Activated CD4-positive, CD25-positive, alpha-beta regulatory T cell treated with anti-CD3 and anti-CD28 coated beads, Interleukin-2, amount 50 U/mL, for 72 hours (primary cell): Measurements from ENCODE around the gene ITPR1.

Source experiments
- DNase-seq: peaks from one replicate; pipeline ENCODE4 v3.0.0; 2021

The ITPR1 gene

GRCh38 chr3:4655145-4656045 is 162.2 kb downstream of the ITPR1 start:
- DNase-seq: no peak

GRCh38 chr3:4656059-4656458 is 162.9 kb downstream of the ITPR1 start:
- no peak for DNase-seq

- DNase-seq: no peak
Observed at GRCh38 chr3:4656626-4657328, 163.6 kb downstream of the ITPR1 start.

GRCh38 chr3:4660936-4661335 is 167.8 kb downstream of the ITPR1 start:
- DNase-seq: no peak

DNA sequence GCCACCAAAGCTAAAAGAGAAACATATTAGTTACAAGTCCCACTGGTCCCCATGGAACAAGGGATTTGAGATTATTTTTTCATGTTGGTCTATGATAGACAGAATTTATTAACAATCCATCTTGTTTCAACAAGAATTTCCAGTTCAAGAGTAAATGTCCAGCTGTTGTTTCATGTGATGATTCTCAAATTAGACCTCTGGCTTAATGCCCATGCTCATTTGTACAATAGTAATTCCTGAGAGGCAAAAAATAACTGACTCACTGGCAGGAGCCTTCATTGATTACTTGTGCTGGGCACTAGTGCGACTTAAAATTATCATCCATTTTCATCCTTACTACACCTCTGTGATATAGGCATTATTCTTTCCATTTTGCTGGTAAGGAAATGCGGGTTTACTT is 171.3 kb downstream of the ITPR1 start:
- no peak for DNase-seq

- no peak for DNase-seq
Observed at GRCh38 chr3:4665197-4665596, 172.0 kb downstream of the ITPR1 start.

- DNase-seq: no peak
Observed at GRCh38 chr3:4666071-4666470, 172.9 kb downstream of the ITPR1 start.

DNA sequence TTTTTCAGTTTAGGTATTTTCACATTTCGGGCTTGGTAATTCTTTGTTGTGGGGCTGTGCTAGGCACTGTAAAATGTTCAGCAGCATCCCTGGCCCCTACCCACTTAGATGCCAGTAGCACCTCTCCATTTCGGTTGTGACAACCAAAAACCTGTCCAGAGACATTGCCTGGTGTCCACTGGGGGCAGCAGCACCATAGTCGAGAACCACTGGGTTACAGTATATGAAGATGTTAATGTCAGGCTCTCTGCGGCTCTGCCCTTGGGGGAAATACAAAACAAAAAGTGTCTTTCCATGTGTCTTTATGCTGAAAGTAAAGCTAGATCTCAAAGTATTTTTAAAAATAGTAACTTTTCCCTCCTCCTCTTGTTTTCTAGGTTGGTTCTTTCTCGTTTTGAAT is 177.2 kb downstream of the ITPR1 start:
- DNase-seq: no peak

- no peak for DNase-seq
Observed at GRCh38 chr3:4672725-4673275, 179.7 kb downstream of the ITPR1 start.

DNA sequence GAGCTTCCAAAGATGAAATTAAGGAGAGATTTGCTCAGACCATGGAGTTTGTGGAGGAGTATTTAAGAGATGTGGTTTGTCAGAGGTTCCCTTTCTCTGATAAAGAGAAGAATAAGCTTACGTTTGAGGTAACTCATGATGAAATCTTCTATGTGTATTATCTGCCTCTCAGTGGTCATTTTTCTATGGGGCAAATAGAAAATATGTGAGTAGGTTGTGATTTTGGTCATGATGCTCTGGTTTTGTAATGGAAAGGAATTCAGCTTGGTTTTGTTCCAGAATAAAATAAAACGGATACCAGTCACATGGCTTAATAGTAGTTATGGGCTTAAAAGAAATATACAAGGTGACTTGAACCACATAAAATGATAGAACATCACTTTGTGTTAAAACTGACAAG is 181.1 kb downstream of the ITPR1 start:
- no peak for DNase-seq

- no peak for DNase-seq
Observed at GRCh38 chr3:4675704-4676103, 182.6 kb downstream of the ITPR1 start.

GRCh38 chr3:4678320-4678719 is 185.2 kb downstream of the ITPR1 start:
- DNase-seq: no peak

GRCh38 chr3:4680227-4680691 is 187.1 kb downstream of the ITPR1 start:
- no peak for DNase-seq

DNA sequence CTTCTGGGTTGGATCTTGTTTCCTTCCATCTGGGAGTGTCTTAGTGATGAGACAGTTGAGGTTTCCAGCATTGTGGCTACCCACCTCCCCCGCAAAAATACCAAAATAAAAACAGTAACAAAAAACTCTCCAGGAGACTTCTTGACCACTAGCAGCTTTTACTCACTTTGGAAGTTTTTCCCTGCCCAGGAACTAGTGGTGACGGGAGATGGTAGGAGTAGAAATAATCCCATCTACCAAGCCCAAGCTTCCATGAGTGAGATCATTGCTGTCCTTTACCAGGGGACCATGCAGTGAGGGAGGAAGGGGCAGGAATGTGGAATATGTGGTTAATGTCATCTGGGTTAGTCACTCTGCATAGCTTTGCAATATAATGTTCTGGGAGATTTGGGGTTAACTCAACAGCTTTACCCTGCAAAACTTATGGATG is 187.7 kb downstream of the ITPR1 start:
- DNase-seq: no peak

DNA sequence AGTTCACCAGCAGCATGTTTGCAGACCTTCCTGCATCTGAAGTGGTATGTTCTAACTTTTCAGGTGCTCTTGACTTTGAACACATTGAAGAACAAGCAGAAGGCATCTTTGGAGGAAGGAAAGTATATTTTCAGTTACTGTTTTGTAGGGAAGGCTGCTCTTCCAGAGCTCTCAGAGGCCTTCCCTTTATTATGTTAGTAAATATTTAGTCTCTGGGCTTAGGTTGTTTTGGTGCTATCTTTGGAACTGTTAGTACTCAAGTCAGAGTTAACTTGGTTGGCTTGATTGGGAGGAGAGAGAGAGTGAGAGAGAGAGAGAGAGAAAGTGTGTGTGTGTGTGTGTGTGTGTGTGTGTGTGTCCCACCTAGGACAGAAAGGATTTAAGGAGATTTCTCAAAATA is 188.2 kb downstream of the ITPR1 start:
- no peak for DNase-seq

GRCh38 chr3:4684117-4684516 is 191.0 kb downstream of the ITPR1 start:
- no peak for DNase-seq

- DNase-seq: no peak
Observed at GRCh38 chr3:4684976-4685375, 191.8 kb downstream of the ITPR1 start.

- no peak for DNase-seq
Observed at GRCh38 chr3:4685673-4686345, 192.7 kb downstream of the ITPR1 start.

DNA sequence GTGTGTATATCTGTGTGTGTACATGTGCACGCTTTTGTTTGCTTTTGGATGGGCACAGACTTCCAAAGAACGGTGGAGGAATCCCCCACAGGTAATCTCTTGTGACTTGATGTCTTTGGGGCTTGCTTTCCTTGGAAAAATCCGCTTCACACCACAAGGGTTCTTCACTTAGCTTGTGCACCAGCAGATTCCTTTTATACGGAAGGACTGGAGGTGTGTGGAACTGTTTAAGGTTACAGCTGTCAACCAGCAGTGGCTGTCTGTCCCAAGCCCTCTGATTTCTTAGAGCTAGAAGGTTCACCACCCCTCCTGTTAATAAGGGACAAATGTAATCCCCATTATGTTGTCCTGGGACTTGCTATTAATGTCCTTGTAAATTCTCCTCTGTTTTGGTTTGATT is 193.5 kb downstream of the ITPR1 start:
- DNase-seq: no peak

- DNase-seq: no peak
Observed at GRCh38 chr3:4687167-4687566, 194.0 kb downstream of the ITPR1 start.

DNA sequence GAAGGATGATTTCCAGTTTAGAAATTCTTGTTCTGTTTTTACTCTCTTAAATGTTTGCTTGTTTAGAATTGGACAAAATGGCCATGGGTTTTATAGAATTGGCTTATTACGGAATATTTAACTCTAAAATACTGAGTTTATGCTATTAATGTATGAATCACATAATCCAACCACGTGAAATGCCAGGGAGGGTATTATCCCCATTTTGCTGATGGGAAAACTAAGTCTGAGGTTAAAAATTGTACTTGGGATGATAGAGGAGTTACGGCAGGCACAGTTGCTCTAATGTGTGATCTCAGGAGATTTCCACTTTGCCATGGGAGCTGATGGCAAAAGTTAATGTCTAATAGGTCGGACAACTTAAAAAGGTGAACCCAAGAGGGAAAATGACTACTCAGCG is 194.4 kb downstream of the ITPR1 start:
- DNase-seq: no peak

GRCh38 chr3:4688411-4688810 is 195.3 kb downstream of the ITPR1 start:
- DNase-seq: no peak

- no peak for DNase-seq
Observed at GRCh38 chr3:4689021-4689420, 195.9 kb downstream of the ITPR1 start.
